CD4-positive, CD25-positive, alpha-beta regulatory T cell (primary cell): ENCODE data around the gene WNK3. TPM values are rescaled to one million over a fixed set of nuclear protein-coding genes. Genes with fewer than 3 reads are reported as not detected.

Source experiments
- ATAC-seq, 2 donors: fragments of 150-1000 bp; cut with Tn5 transposase; one replicate each; pipeline ENCODE4 v1.10.0; 2021; ENCODE audit warnings: low read depth in 2 of 2, moderate number of reproducible peaks in 2 of 2, moderate library complexity in 1 of 2
- DNase-seq, 3 donors: peaks; one replicate each; pipeline versions ENCODE4 v3.0.0 to v3.0.0-alpha.2; 2012 to 2022; ENCODE audit warnings: mixed read lengths in 1 of 3
- H3K27ac ChIP-seq: one replicate; pipeline ENCODE4 v1.7.0; 2013; ENCODE audit warnings: mild to moderate bottlenecking, low read length; ENCODE audit not compliant: insufficient read depth, poor library complexity, severe bottlenecking
- H3K27me3 ChIP-seq: one replicate; pipeline ENCODE4 v1.7.0; 2013; ENCODE audit warnings: low read length; ENCODE audit not compliant: control insufficient read depth, insufficient read depth
- H3K36me3 ChIP-seq: one replicate; pipeline ENCODE4 v1.7.0; 2013; ENCODE audit warnings: mild to moderate bottlenecking, low read length, moderate library complexity; ENCODE audit not compliant: control insufficient read depth, insufficient read depth
- H3K4me1 ChIP-seq: 2 replicates; pipeline ENCODE4 v1.7.0; 2013; ENCODE audit warnings: mild to moderate bottlenecking, low read length; ENCODE audit not compliant: insufficient read depth, control insufficient read depth, poor library complexity, severe bottlenecking
- H3K4me3 ChIP-seq: one replicate; pipeline ENCODE4 v1.7.0; 2013; ENCODE audit warnings: low read depth, mild to moderate bottlenecking, low read length, moderate library complexity
- H3K9me3 ChIP-seq, 2 experiments: 1 replicate in 1 of 2; 2 replicates in 1 of 2; pipeline ENCODE4 v1.7.0; 2013; ENCODE audit warnings: low read length in 2 of 2, mild to moderate bottlenecking in 1 of 2, moderate library complexity in 1 of 2; ENCODE audit not compliant: control insufficient read depth in 2 of 2
- H3K27ac Mint-ChIP-seq, 3 donors: one replicate each; pipeline ENCODE4 v1.8.0; 2020 to 2022; ENCODE audit warnings: mild to moderate bottlenecking in 3 of 3, mixed read lengths in 3 of 3, moderate library complexity in 2 of 3
- H3K27me3 Mint-ChIP-seq: one replicate; pipeline ENCODE4 v1.8.0; 2022; ENCODE audit warnings: mild to moderate bottlenecking, mixed read lengths
- H3K36me3 Mint-ChIP-seq: one replicate; pipeline ENCODE4 v1.8.0; 2020; ENCODE audit warnings: mixed read lengths
- H3K4me1 Mint-ChIP-seq, 4 donors: one replicate each; pipeline ENCODE4 v1.8.0; 2020 to 2022; ENCODE audit warnings: mixed read lengths in 4 of 4, mild to moderate bottlenecking in 1 of 4
- H3K4me3 Mint-ChIP-seq, 4 donors: one replicate each; pipeline ENCODE4 v1.8.0; 2020 to 2022; ENCODE audit warnings: mild to moderate bottlenecking in 4 of 4, mixed read lengths in 4 of 4, moderate library complexity in 3 of 4
- H3K9me3 Mint-ChIP-seq, 7 donors: one replicate each; pipeline ENCODE4 v1.8.0; 2020 to 2022; ENCODE audit warnings: mixed read lengths in 7 of 7, mild to moderate bottlenecking in 3 of 7, moderate library complexity in 2 of 7
- polyA plus RNA-seq, 4 donors: library from polyadenylated mRNA; unstranded; fragments of 300-500 nt; fragmentation: Illumina TruSeq; gene quantifications; one replicate each; pipeline ENCODE4 v1.2.3, GENCODE V29; 2021
- total RNA-seq: library from RNA; stranded (reverse); gene quantifications from one replicate; pipeline ENCODE4 v1.2.3, GENCODE V29; 2022

WNK3 gene
- total and polyA plus RNA-seq, 5 donors from 2014 or later, result 0.06 TPM; not detected in 4

GRCh38 chrX:54193085-54193821 lies 164.6 kb downstream of the WNK3 start:
- ATAC-seq (no peak), DNase-seq (no peak)
- H3K9me3 ChIP-seq, result no peaks in the 10 kb centered on the region
- H3K4me3 ChIP-seq, result no peak overlapping the region
- H3K4me1 ChIP-seq, result no peaks in the 10 kb centered on the region
- H3K27me3 ChIP-seq, result peaks cover 4% of the 10 kb centered on the region
- Mint-ChIP-seq H3K9me3 (no peaks in the 10 kb centered on the region), H3K36me3 (no peaks in the 10 kb centered on the region), H3K4me3 (no peak overlapping the region), H3K27me3 (no peaks in the 10 kb centered on the region), H3K27ac (no peak overlapping the region), H3K4me1 (peaks cover 0 to 2% (median 0%) of the 10 kb centered on the region in 4 donors)
- H3K27ac ChIP-seq, result no peak overlapping the region
- no peaks in the 10 kb centered on the region for H3K36me3 ChIP-seq

- Mint-ChIP-seq H3K27me3 (no peaks in the 10 kb centered on the region), H3K27ac (no peak overlapping the region), H3K4me1 (peaks cover 4 to 32% (median 26%) of the 10 kb centered on the region in 4 donors), H3K4me3 (peak overlapping the region in 1 of 4 donors; percentile 38), H3K36me3 (peaks cover 3% of the 10 kb centered on the region), H3K9me3 (no peaks in the 10 kb centered on the region)
- ATAC-seq (no peak), DNase-seq (no peak)
- H3K27me3 ChIP-seq, result no peaks in the 10 kb centered on the region
- H3K27ac ChIP-seq, result no peak overlapping the region
- H3K36me3 ChIP-seq, result no peaks in the 10 kb centered on the region
- H3K9me3 ChIP-seq, result no peaks in the 10 kb centered on the region
- H3K4me3 ChIP-seq, result no peak overlapping the region
- H3K4me1 ChIP-seq, result peaks cover 17% of the 10 kb centered on the region
These were observed 173.4 kb downstream of the WNK3 start for GRCh38 chrX:54184474-54184873.

GRCh38 chrX:54182864-54183613 lies 174.8 kb downstream of the WNK3 start, which contains the start of gene FAM120C:
FAM120C (minus strand) TSS chrX:54183254; CDS start chrX:54183198, 56 bp downstream.
- Mint-ChIP-seq H3K27me3 (no peaks in the 10 kb centered on the region), H3K4me1 (peaks cover 4 to 43% (median 33%) of the 10 kb centered on the region in 4 donors), H3K27ac (peak within 1 kb of the TSS; percentile 47 to 95 (median 91)), H3K9me3 (no peaks in the 10 kb centered on the region), H3K4me3 (peak within 1 kb of the TSS; percentile 36 to 89 (median 86)), H3K36me3 (peaks cover 3% of the 10 kb centered on the region)
- peak; percentile 45 to 85 (median 58) for DNase-seq
- peak within 1 kb of the TSS; percentile 78 for H3K27ac ChIP-seq
- peak; percentile 66 to 68 for ATAC-seq
- H3K4me1 ChIP-seq, result peaks cover 24% of the 10 kb centered on the region
- no peaks in the 10 kb centered on the region for H3K27me3 ChIP-seq
- H3K9me3 ChIP-seq, result no peaks in the 10 kb centered on the region
- peak within 1 kb of the TSS; percentile 83 for H3K4me3 ChIP-seq
- H3K36me3 ChIP-seq, result no peaks in the 10 kb centered on the region

- Histone ChIP-seq H3K9me3 (no peaks in the 10 kb centered on the region), H3K27me3 (no peaks in the 10 kb centered on the region), H3K36me3 (no peaks in the 10 kb centered on the region), H3K4me3 (peak overlapping the region; percentile 83), H3K27ac (peak overlapping the region; percentile 78), H3K4me1 (peaks cover 24% of the 10 kb centered on the region)
- peaks cover 4 to 51% (median 40%) of the 10 kb centered on the region in 4 donors for H3K4me1 Mint-ChIP-seq
- H3K36me3 Mint-ChIP-seq, result peaks cover 3% of the 10 kb centered on the region
- H3K9me3 Mint-ChIP-seq, result no peaks in the 10 kb centered on the region
- DNase-seq, result peak; percentile 54 to 83 (median 60)
- H3K27ac Mint-ChIP-seq, result peak overlapping the region; percentile 47 to 95 (median 63)
- ATAC-seq, result peak; percentile 75 to 77
- H3K27me3 Mint-ChIP-seq, result no peaks in the 10 kb centered on the region
- H3K4me3 Mint-ChIP-seq, result peak overlapping the region; percentile 36 to 87 (median 82)
These were observed 175.5 kb downstream of the WNK3 start for GRCh38 chrX:54182194-54182863.

- Mint-ChIP-seq H3K9me3 (no peaks in the 10 kb centered on the region), H3K27me3 (no peaks in the 10 kb centered on the region), H3K36me3 (peaks cover 11% of the 10 kb centered on the region), H3K4me1 (peaks cover 4 to 59% (median 47%) of the 10 kb centered on the region in 4 donors), H3K27ac (peak overlapping the region in 2 of 3 donors; percentile 47 to 63), H3K4me3 (peak overlapping the region; percentile 36 to 87 (median 82))
- no peaks in the 10 kb centered on the region for H3K27me3 ChIP-seq
- no peaks in the 10 kb centered on the region for H3K9me3 ChIP-seq
- no peaks in the 10 kb centered on the region for H3K36me3 ChIP-seq
- DNase-seq (no peak), ATAC-seq (no peak)
- no peak overlapping the region for H3K27ac ChIP-seq
- peak overlapping the region; percentile 83 for H3K4me3 ChIP-seq
- H3K4me1 ChIP-seq, result peaks cover 24% of the 10 kb centered on the region
These were observed 176.5 kb downstream of the WNK3 start for GRCh38 chrX:54181202-54181953.

GRCh38 chrX:54180403-54180802 lies 177.4 kb downstream of the WNK3 start:
- H3K4me3 Mint-ChIP-seq, result peak overlapping the region; percentile 10 to 71 (median 38)
- H3K27ac ChIP-seq, result no peak overlapping the region
- H3K27me3 ChIP-seq, result no peaks in the 10 kb centered on the region
- peaks cover 24% of the 10 kb centered on the region for H3K4me1 ChIP-seq
- no peaks in the 10 kb centered on the region for H3K36me3 ChIP-seq
- H3K4me3 ChIP-seq, result peak overlapping the region; percentile 10
- peaks cover 4 to 59% (median 47%) of the 10 kb centered on the region in 4 donors for H3K4me1 Mint-ChIP-seq
- H3K9me3 ChIP-seq, result no peaks in the 10 kb centered on the region
- H3K9me3 Mint-ChIP-seq, result no peaks in the 10 kb centered on the region
- H3K36me3 Mint-ChIP-seq, result peaks cover 11% of the 10 kb centered on the region
- H3K27me3 Mint-ChIP-seq, result no peaks in the 10 kb centered on the region
- DNase-seq, result no peak
- no peak overlapping the region for H3K27ac Mint-ChIP-seq
- no peak for ATAC-seq
